Stimulated activated CD8-positive, alpha-beta memory T cell treated with anti-CD3 and anti-CD28 coated beads, Interleukin-2, amount 100 ng/mL, for 1 hour (primary cell): ENCODE measurements around the gene OR52N5.

ENCODE experiments used
- DNase-seq, 2 donors: peaks; one replicate each; pipeline ENCODE4 v3.0.0-alpha.2; 2020; ENCODE audit warnings: low read depth in 2 of 2

OR52N5 gene

DNA sequence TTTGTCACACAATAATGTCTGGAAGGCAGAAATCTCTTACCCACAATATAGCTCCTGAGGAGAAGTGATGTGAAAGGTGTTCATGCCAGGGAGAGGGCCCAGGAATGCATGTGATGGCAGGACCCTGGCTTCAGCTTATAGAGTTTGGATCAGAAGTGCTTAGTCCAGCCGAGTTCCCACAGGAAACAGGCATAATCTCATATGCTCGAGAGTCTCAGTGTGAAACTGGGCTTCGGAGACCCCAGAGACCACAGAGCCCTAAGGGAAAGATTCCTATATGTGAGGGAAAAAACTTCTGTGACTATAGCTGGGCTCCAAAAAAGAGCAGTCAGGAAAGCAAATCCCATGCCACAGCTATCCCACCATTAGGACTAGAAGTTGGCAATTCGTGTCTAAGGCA lies at the start of gene OR52N5:
Gene OR52N5 (minus strand): TSS at position 101 of the 400 bp plus-strand sequence. CDS start 4,721 bp downstream, outside the sequence.
- no peak for DNase-seq

DNA sequence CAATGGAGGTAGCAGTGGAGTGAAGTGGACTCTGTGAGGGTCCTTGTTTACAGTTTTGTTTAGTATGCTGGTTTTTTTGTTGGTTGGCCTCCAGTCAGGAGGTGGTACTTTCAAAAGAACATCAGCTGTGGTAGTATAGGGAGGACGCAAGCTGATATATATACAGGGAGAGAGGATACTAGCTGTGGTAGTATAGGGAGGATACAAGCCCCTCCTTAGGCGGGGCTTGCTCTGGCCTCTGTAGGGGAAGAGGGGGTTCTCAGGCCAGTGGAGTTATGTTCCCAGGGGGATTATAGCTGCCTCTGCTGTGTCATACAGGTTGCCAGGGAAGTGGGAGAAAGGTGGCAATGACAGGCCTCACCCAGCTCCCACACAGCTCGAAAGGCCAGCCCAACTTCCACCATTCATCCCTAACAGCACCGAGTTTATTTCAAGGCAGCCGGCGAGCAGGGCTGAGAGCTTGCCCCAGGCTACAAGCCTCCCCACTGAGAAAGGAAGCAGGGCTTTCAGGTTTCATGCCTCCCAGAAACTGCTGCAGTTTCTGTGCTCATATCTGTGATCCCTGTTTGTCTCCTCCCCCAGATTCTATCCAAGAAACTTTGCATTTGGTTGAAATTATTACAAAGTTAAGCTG lies 48.2 kb upstream of the OR52N5 start:
- no peak for DNase-seq

DNA sequence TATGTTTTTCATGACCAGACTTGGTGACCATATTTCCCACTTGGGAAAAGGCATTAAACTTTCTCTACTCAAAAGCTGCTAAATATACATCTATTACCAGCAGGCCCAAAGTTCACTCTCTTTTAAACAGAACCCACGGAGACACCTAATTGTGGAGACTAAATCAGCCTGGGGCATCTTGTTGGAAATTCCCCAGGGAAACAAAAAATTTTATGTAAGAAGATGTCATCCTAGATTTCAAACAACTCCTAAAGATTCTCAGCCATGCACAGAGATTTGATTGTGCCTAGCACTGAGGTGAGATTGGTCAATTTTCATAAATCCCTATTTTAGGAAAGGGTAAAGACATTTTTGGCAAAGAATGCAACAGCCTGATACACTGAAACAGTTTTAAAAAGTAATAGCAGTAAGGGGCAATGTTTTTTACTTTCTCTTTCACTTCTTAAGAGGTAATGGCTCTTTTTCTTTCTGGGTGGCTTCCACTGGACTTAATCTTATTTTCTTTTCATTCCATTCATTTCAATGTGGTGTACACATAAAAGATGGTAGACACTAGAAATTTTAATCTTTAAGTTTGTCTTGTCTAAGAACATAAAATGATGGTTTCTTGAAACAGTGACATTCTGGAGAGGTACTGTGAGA lies 35.2 kb upstream of the OR52N5 start:
- DNase-seq, result no peak

DNA sequence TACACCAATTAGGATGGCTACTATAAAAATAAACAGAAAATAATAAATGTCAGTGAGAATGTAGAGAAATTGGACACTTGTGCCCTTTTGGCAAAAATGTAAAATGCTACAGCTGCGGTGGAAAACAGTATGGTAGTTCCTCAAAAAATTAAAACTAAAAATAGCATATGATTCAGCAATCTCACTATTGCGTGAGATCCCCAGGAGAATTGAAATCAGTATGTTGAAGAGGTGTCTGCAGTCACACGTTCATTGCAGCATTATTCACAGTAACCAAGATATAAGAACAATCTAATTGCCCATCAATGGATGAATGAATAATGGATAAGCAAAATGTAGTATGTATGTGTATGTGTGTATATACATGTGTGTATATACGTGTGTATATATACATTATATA lies 32.4 kb upstream of the OR52N5 start:
- no peak for DNase-seq

DNA sequence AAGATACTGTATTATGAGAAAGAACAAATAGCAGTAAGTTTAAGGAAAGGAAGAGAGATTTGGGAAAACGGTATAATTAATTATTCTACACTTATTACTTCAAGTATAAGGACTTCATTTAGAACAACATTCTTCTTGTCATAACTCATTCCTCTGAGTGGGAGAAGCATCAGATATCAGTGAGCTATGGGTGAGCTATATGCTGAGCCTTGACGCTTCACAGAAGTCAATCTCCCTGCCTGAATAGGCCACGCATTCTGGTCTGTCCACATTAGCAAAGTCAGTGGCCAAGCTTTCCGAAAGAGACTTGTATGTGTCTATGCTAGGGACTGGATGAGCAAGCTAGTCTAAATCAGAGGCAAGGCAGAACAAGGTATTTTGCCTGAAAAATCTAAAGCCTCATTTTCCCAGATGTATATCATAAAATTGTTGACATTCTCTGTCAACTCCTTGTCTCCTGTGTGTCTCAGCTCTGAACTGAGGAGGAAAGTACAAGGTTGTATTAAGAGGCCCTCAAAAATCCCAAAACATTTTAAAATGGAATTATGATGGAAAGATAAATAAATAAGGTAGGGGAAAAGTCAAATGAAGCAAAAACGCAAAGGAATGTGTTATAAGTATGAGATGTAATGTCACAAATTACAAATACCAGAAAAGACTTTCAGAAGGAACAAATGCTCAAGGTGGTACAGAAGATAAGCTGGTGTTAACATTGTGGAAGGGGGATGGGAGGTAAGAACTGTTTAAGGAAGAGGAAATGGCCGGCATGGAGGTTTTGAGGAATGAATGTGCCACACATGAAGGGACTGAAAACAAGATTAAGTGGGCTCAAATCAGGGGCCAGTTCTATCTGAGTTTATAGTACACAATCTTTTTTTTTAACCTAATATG lies 27.0 kb upstream of the OR52N5 start:
- no peak for DNase-seq

DNA sequence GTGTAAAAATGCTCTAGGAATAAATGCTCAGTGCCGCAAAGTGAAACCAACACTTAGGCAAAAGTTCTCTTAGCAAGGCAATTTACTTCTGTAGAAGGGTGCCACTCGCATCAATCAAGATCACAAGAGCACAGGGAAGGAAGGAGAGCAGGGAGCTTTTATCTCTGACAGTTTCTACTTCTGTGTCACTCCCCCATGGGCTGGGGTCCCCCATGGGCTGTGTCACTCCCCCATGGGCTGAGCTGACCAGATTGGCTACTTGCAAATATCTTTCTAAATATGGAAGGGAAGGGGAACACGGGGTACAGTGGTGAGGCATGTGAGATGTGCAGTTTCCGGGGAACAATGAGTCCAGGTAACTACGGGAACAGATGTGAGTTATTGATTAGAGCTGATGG lies 26.0 kb upstream of the OR52N5 start:
- DNase-seq, result no peak

DNA sequence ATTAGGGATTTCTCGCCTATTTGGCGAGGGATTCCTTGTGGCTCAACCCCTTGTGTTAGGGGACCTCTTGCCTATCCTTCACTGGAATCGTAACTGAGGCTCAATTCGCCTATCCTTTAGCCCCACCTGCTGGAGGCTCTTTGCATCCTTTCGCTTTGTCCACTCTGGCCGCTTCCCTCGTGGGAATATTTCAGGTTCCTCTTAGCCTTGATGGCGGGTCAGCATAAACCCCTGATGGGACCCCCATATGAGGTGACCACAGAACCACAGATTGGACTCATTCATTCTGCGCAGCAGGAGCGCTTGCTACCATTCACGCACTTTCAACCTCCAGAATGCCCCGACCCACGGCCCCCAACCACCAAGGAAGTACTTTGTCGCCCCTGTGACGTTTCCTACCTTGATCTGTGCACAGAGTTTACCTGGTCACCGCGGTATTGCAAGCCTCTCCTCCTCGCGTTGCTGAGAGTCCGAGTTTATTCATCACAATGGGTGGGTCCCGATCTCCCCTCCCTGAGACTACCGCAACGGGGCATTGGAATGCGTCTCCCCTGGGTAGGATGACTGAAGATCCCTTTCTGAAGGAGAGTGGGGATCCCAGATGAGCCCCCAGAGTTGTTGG lies 25.5 kb upstream of the OR52N5 start, which contains the start of gene OR52N2:
Gene OR52N2 (plus strand): TSS at position 425 of the 622 bp plus-strand sequence. CDS start 11,412 bp downstream, outside the sequence.
- DNase-seq, result peak; percentile 38

DNA sequence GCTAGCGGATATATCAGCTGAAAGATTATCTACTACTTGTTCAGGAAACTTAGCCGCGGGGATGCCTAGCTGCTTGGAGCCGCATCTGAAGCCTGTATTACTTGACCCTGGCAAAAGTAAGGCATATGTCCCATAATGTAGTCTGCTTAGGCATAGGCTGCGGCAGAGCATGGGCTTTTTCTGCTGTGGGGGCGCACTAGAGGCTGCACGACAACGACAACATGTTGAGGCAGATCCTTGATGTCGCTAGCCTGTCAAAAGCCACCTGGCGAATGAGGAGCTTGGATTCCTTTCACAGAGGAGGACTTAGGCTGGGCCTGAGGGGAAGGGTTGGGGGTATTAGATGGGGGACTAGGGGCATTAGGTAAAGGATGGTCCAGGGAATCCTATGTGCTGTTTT lies 24.4 kb upstream of the OR52N5 start:
- DNase-seq, result no peak

DNA sequence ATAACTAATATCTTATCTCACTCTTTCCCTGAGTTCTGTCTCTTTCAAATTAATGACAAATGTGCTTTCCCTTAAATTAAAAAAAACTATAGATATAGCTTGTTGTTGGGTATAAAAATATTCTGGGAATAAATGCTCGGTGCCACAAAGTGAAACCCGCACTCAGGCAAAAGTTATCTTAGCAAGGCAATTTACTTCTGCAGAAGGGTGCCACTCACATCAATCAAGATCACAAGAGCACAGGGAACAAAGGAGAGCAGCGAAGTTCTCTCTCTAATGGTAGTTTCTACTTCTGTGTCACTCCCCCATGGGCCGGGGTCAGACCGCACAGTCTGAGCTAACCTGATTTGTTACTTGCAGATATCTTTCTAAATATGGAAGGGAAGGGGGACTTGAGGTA lies 20.8 kb upstream of the OR52N5 start:
- no peak for DNase-seq

DNA sequence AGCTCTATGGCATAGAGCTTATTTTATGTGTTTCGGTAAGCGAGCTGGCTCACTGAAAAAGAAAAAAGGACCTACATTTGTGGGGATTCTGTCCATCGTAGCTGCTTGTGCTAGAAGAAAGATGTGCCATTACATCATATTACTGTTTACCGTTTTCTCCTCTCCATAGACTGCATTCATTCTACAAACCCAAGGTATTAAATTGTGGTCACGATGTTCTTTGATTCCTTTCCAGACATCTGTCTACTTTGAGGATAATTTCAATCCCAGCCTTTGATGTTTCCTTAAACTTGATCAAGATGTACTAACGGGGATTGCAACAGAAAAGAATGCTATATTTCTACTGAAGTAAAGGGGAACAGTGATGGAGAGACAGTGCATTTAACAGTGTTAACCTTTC lies 13.4 kb upstream of the OR52N5 start:
- no peak for DNase-seq

DNA sequence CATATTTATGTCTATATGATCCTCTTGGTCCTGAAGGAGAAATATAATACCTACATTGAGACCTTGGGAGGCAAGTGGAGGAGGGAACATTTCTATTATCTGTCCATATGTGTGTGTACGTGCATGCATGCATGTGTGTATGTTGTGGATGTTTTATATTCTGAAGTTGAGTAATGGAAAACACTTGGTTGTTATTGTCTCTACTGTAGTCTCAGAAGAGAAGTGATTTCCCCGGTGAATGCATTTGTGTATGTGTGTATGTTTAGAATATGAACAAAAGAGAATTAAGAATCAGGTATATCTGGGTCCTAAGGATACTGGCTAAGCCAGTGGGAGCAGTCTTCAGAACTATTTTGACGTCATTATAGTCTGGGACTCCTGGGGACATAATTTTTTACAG lies 8.0 kb upstream of the OR52N5 start, which contains the start of gene OR52N1:
Gene OR52N1 (minus strand): TSS at position 101 of the 400 bp plus-strand sequence. CDS start 2,449 bp downstream, outside the sequence.
- DNase-seq, result no peak

DNA sequence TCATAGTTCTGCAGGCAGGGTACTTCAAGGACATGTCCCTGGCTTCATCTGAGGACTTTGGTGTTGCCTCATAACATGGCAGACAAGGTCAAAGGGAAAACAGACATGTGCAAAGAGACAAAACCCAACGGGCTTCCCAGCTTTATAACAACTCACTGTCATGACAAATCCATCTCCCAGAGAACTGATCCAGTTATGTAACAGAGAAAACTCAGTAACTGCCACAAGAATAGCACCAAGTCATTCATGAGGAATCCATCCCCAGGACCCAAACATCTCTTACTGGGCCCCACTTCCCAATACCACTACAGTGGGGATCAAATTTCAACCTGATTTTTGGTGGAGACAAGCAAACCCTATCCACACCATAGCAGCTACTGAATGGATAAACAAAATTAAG lies 16.1 kb downstream of the OR52N5 start:
- no peak for DNase-seq

DNA sequence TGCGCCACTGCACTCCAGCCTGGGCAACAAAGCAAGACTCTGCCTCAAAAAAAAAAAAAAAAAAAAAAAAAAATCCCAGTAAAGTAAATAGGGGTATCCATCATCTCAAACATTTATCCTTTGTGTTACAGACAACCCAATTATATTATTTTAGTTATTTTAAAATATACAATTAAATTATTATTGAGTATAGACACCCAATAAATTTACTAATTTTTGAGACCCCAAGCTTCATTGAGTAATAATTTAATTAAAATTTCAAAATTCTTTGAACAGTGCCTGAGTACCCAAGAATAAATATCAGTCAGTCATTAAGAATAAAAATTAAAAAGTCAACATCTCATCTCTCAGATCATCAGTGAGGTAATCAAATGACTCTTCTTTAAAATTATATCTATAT lies 29.2 kb downstream of the OR52N5 start, which contains the start of gene OR52N4:
Gene OR52N4 (plus strand): TSS at position 301 of the 400 bp plus-strand sequence. CDS start 498 bp downstream, outside the sequence.
- no peak for DNase-seq

DNA sequence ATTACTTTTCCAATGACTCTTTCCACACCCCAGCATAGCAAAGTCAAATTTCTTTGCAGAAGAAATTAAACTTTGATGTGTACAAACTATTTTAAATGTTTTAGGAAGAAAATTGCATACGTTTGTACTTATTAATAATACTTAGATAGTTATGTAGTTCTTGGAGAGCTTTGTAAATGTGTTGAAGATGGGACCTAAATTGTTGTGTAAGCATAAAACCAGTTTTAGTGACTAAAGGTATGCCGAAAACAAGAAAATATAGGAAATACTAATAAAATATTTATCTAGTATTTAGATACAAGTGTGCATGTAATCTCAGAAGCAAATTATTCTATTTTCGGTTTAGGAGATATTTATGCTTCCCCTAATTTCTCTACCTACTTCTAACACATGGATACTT lies 33.3 kb downstream of the OR52N5 start:
- no peak for DNase-seq

DNA sequence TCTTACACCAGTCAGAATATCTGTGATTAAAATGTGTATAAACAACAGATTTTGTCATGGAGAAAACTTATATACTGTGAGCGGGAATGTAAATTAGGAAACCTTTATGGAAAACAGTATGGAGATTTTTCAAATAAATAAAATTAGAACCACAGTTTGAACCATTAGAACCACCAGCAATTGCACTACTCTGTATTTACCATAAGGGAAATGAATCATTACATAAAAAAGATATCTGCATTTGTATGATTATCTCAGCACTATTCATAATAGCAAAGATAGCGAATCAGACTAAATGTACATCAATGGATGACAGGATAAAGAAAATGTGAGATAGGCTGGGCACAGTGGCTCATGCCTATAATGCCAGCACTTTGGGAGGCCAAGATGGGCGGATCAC lies 36.5 kb downstream of the OR52N5 start:
- DNase-seq, result no peak

DNA sequence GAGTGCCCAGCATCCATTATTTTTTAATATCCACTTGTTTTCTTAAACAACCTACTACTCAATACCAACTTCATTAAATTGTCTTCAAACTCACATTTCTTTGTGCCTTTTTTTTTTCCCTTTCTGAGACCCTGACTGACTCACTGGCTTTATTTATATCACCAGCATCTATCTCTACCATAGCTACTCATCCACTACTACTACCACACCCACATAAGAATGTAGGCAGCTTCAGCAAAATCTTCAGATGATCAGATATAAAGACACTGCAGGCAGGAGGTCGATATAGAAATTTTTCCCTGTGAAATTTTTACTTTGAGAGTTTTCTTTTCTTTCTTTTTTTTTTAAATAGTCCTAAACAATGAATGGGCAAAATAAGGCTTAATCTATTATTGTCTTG lies 44.7 kb downstream of the OR52N5 start:
- no peak for DNase-seq

DNA sequence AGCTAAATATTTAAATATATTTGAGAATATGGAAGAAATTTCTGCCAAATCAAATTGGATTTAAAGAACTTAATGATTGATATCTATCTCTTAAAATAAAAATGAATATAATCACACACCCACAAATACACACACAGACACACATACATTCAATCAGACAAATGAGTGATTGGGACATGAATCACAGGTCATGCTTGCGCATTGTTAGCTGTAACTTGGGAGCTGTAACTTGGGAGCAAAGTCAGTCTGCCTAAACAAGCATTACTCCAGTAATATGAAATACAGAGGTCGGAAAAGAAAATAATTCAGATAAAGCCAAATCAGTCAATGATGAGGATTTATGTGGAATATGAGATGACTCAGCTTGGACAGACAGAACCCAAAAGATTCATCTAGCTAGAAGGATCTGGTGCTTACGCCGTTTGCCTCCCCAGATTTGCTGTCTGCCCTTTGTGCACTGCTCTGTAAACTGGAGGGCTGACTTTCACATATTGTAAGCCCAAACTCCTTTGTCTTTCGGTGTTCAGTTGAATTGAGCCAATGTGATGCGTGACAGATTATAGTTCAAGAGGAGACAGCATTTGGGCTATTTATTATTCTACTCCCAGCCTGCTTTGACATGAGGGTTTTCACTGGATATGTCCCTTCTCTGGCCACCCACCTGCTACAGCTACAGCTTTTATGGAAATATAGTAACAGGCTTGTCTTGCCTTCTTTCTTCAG lies 45.3 kb downstream of the OR52N5 start:
- DNase-seq, result no peak

DNA sequence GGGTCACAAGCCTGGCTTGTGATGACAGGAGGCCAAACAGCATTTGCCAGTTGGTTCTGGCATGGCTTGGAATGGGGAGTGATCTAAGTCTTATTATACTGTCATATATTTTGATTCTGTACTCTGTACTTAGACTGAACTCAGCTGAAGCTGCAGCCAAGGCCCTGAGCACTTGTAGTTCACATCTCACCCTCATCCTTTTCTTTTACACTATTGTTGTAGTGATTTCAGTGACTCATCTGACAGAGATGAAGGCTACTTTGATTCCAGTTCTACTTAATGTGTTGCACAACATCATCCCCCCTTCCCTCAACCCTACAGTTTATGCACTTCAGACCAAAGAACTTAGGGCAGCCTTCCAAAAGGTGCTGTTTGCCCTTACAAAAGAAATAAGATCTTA lies 46.1 kb downstream of the OR52N5 start:
- DNase-seq, result no peak

DNA sequence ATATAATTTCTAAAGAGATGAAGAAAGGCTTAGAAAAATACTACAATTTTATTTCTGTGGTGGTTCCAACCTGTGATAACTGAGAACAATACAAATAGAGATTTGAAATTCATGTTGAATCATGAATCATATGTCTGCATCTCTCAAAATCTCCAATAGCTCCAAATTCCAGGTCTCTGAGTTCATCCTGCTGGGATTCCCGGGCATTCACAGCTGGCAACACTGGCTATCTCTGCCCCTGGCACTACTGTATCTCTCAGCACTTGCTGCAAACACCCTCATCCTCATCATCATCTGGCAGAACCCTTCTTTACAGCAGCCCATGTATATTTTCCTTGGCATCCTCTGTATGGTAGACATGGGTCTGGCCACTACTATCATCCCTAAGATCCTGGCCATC lies 46.8 kb downstream of the OR52N5 start, which contains the start of gene OR56B1:
Gene OR56B1 (plus strand): TSS at position 53 of the 400 bp plus-strand sequence. CDS start 69 bp downstream, at position 122.
- DNase-seq, result no peak

DNA sequence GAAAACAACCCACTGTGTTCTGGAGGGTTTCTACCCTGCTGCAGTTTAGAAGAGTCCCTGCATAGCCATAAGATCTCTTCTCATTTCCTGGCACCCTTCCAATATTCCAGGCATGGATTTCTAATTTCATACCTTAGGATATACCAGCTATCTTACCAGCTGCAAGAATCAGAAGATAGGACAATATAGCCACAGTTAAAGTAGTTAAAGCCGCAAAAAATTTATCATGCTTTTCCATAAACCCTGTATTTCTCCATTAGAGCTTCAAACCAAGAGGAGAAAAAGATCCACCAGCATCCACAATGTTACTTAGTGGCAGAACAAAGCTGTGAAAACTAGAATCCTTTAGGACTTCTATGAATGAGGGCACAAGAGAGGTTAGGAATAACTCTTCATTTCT lies 55.5 kb downstream of the OR52N5 start:
- DNase-seq, result no peak

DNA sequence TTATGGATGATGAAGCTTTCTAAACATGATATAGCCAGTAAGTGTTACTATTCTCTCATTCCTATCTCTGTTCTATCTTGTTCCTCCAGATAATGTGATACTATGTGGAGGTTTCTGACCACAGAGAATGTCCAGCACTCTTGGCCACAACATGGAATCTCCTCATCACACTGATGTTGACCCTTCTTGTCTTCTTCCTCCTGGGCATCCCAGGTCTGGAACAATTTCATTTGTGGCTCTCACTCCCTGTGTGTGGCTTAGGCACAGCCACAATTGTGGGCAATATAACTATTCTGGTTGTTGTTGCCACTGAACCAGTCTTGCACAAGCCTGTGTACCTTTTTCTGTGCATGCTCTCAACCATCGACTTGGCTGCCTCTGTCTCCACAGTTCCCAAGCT lies 56.8 kb downstream of the OR52N5 start:
- no peak for DNase-seq
